ENCODE data around the gene DENND2C.

Gene DENND2C

GRCh38 chr1:114700036-114700600 is 30.3 kb upstream of the DENND2C start:
- peaks cover 3% of the 10 kb centered on the region for H3K4me1 ChIP-seq (ENCODE audit: control insufficient read depth, insufficient read depth, low read length)
- peaks cover 7% of the 10 kb centered on the region for H3K36me3 ChIP-seq (ENCODE audit: insufficient read depth, low read length)
- H3K9me3 ChIP-seq (replicated peaks; ENCODE audit: low read length), result no peaks in the 10 kb centered on the region
- no peak overlapping the region for H3K9ac ChIP-seq (ENCODE audit: low read depth, low read length)
- no peak overlapping the region for H3K4me3 ChIP-seq (ENCODE audit: low read length)
- H3K27me3 ChIP-seq (ENCODE audit: control insufficient read depth, insufficient read depth, low read length), result no peaks in the 10 kb centered on the region
- H3K4me2 ChIP-seq (ENCODE audit: low read length), result no peak overlapping the region

GRCh38 chr1:114696810-114697209 is 27.0 kb upstream of the DENND2C start:
- H3K4me2 ChIP-seq (ENCODE audit: low read length), result no peak overlapping the region
- no peak overlapping the region for H3K4me3 ChIP-seq (ENCODE audit: low read length)
- no peaks in the 10 kb centered on the region for H3K27me3 ChIP-seq (ENCODE audit: control insufficient read depth, insufficient read depth, low read length)
- H3K4me1 ChIP-seq (ENCODE audit: control insufficient read depth, insufficient read depth, low read length), result peaks cover 3% of the 10 kb centered on the region
- no peaks in the 10 kb centered on the region for H3K36me3 ChIP-seq (ENCODE audit: insufficient read depth, low read length)
- no peak overlapping the region for H3K9ac ChIP-seq (ENCODE audit: low read depth, low read length)
- no peaks in the 10 kb centered on the region for H3K9me3 ChIP-seq (replicated peaks; ENCODE audit: low read length)

GRCh38 chr1:114695430-114696058 is 25.7 kb upstream of the DENND2C start, which contains the start of gene AMPD1:
AMPD1 (minus strand) TSS chr1:114695546; CDS start chr1:114695471, 75 bp downstream.
- H3K4me1 ChIP-seq (ENCODE audit: control insufficient read depth, insufficient read depth, low read length), result peaks cover 3% of the 10 kb centered on the region
- H3K9ac ChIP-seq (ENCODE audit: low read depth, low read length), result no peak within 1 kb of the TSS
- no peaks in the 10 kb centered on the region for H3K9me3 ChIP-seq (replicated peaks; ENCODE audit: low read length)
- H3K4me3 ChIP-seq (ENCODE audit: low read length), result no peak within 1 kb of the TSS
- H3K4me2 ChIP-seq (ENCODE audit: low read length), result no peak within 1 kb of the TSS
- H3K27me3 ChIP-seq (ENCODE audit: control insufficient read depth, insufficient read depth, low read length), result peaks cover 3% of the 10 kb centered on the region
- no peaks in the 10 kb centered on the region for H3K36me3 ChIP-seq (ENCODE audit: insufficient read depth, low read length)

- Histone ChIP-seq H3K36me3 (ENCODE audit: insufficient read depth, low read length) (no peaks in the 10 kb centered on the region), H3K4me3 (ENCODE audit: low read length) (no peak overlapping the region), H3K9ac (ENCODE audit: low read depth, low read length) (no peak overlapping the region), H3K4me2 (ENCODE audit: low read length) (no peak overlapping the region), H3K4me1 (ENCODE audit: control insufficient read depth, insufficient read depth, low read length) (peaks cover 3% of the 10 kb centered on the region), H3K27me3 (ENCODE audit: control insufficient read depth, insufficient read depth, low read length) (peaks cover 6% of the 10 kb centered on the region), H3K9me3 (replicated peaks; ENCODE audit: low read length) (no peaks in the 10 kb centered on the region)
Measured at GRCh38 chr1:114694540-114695310, 24.9 kb upstream of the DENND2C start.

- Histone ChIP-seq H3K27me3 (ENCODE audit: control insufficient read depth, insufficient read depth, low read length) (peaks cover 22% of the 10 kb centered on the region), H3K4me1 (ENCODE audit: control insufficient read depth, insufficient read depth, low read length) (peaks cover 3% of the 10 kb centered on the region), H3K4me3 (ENCODE audit: low read length) (no peak overlapping the region), H3K9me3 (replicated peaks; ENCODE audit: low read length) (no peaks in the 10 kb centered on the region), H3K36me3 (ENCODE audit: insufficient read depth, low read length) (no peaks in the 10 kb centered on the region), H3K9ac (ENCODE audit: low read depth, low read length) (no peak overlapping the region), H3K4me2 (ENCODE audit: low read length) (no peak overlapping the region)
Measured at GRCh38 chr1:114692947-114693346, 23.1 kb upstream of the DENND2C start.

GRCh38 chr1:114691061-114691460 is 21.2 kb upstream of the DENND2C start:
- H3K27me3 ChIP-seq (ENCODE audit: control insufficient read depth, insufficient read depth, low read length), result peaks cover 40% of the 10 kb centered on the region
- no peaks in the 10 kb centered on the region for H3K9me3 ChIP-seq (replicated peaks; ENCODE audit: low read length)
- no peak overlapping the region for H3K9ac ChIP-seq (ENCODE audit: low read depth, low read length)
- H3K4me2 ChIP-seq (ENCODE audit: low read length), result no peak overlapping the region
- peaks cover 3% of the 10 kb centered on the region for H3K4me1 ChIP-seq (ENCODE audit: control insufficient read depth, insufficient read depth, low read length)
- H3K36me3 ChIP-seq (ENCODE audit: insufficient read depth, low read length), result no peaks in the 10 kb centered on the region
- H3K4me3 ChIP-seq (ENCODE audit: low read length), result no peak overlapping the region

- Histone ChIP-seq H3K4me2 (ENCODE audit: low read length) (no peak overlapping the region), H3K36me3 (ENCODE audit: insufficient read depth, low read length) (no peaks in the 10 kb centered on the region), H3K4me1 (ENCODE audit: control insufficient read depth, insufficient read depth, low read length) (peaks cover under 1% of the 10 kb centered on the region), H3K4me3 (ENCODE audit: low read length) (no peak overlapping the region), H3K9me3 (replicated peaks; ENCODE audit: low read length) (no peaks in the 10 kb centered on the region), H3K27me3 (ENCODE audit: control insufficient read depth, insufficient read depth, low read length) (peaks cover 49% of the 10 kb centered on the region), H3K9ac (ENCODE audit: low read depth, low read length) (no peak overlapping the region)
Measured at GRCh38 chr1:114690148-114690547, 20.3 kb upstream of the DENND2C start.

GRCh38 chr1:114688526-114688925 is 18.7 kb upstream of the DENND2C start:
- H3K9me3 ChIP-seq (replicated peaks; ENCODE audit: low read length), result no peaks in the 10 kb centered on the region
- no peaks in the 10 kb centered on the region for H3K4me1 ChIP-seq (ENCODE audit: control insufficient read depth, insufficient read depth, low read length)

GRCh38 chr1:114685851-114686250 is 16.0 kb upstream of the DENND2C start:
- H3K9me3 ChIP-seq (replicated peaks; ENCODE audit: low read length), result no peaks in the 10 kb centered on the region
- no peak overlapping the region for H3K4me3 ChIP-seq (ENCODE audit: low read length)
- no peak overlapping the region for H3K4me2 ChIP-seq (ENCODE audit: low read length)
- peaks cover 63% of the 10 kb centered on the region for H3K27me3 ChIP-seq (ENCODE audit: control insufficient read depth, insufficient read depth, low read length)
- H3K36me3 ChIP-seq (ENCODE audit: insufficient read depth, low read length), result no peaks in the 10 kb centered on the region
- H3K9ac ChIP-seq (ENCODE audit: low read depth, low read length), result no peak overlapping the region
- H3K4me1 ChIP-seq (ENCODE audit: control insufficient read depth, insufficient read depth, low read length), result no peaks in the 10 kb centered on the region

More at GRCh38 chr1:114688526-114688925, 18.7 kb upstream of the DENND2C start:
- H3K36me3 ChIP-seq (ENCODE audit: insufficient read depth, low read length), result no peaks in the 10 kb centered on the region
- H3K9ac ChIP-seq (ENCODE audit: low read depth, low read length), result no peak overlapping the region
- no peak overlapping the region for H3K4me2 ChIP-seq (ENCODE audit: low read length)
- no peak overlapping the region for H3K4me3 ChIP-seq (ENCODE audit: low read length)
- peaks cover 60% of the 10 kb centered on the region for H3K27me3 ChIP-seq (ENCODE audit: control insufficient read depth, insufficient read depth, low read length)

- Histone ChIP-seq H3K4me2 (ENCODE audit: low read length) (no peak overlapping the region), H3K9me3 (replicated peaks; ENCODE audit: low read length) (no peaks in the 10 kb centered on the region), H3K36me3 (ENCODE audit: insufficient read depth, low read length) (no peaks in the 10 kb centered on the region), H3K4me3 (ENCODE audit: low read length) (no peak overlapping the region), H3K4me1 (ENCODE audit: control insufficient read depth, insufficient read depth, low read length) (no peaks in the 10 kb centered on the region), H3K9ac (ENCODE audit: low read depth, low read length) (no peak overlapping the region), H3K27me3 (ENCODE audit: control insufficient read depth, insufficient read depth, low read length) (peaks cover 61% of the 10 kb centered on the region)
Measured at GRCh38 chr1:114677691-114678090, 7.8 kb upstream of the DENND2C start.

GRCh38 chr1:114676115-114676514 is 6.3 kb upstream of the DENND2C start:
- Histone ChIP-seq H3K9me3 (replicated peaks; ENCODE audit: low read length) (no peaks in the 10 kb centered on the region), H3K27me3 (ENCODE audit: control insufficient read depth, insufficient read depth, low read length) (peaks cover 61% of the 10 kb centered on the region), H3K4me2 (ENCODE audit: low read length) (no peak overlapping the region), H3K4me1 (ENCODE audit: control insufficient read depth, insufficient read depth, low read length) (no peaks in the 10 kb centered on the region), H3K4me3 (ENCODE audit: low read length) (no peak overlapping the region), H3K9ac (ENCODE audit: low read depth, low read length) (no peak overlapping the region), H3K36me3 (ENCODE audit: insufficient read depth, low read length) (no peaks in the 10 kb centered on the region)
